Activated naive CD8-positive, alpha-beta T cell treated with anti-CD3 and anti-CD28 coated beads, Interleukin-2, amount 50 U/mL, for 24 hours (primary cell): ENCODE measurements around the gene SH2D3C.
A peak's percentile ranks its signal among the peaks of the same experiment; 100 is the strongest.
"Not testable (repeated sequence)": the region's sequence is repeated elsewhere in the genome, so short reads cannot be mapped to it uniquely, and the experiment has no call there.

Experiments
- ATAC-seq: fragments of 150-1000 bp; cut with Tn5 transposase; one replicate; pipeline ENCODE4 v1.10.0; 2021
- DNase-seq: peaks from one replicate; pipeline ENCODE4 v3.0.0; 2021
- H3K27ac Mint-ChIP-seq: one replicate; pipeline ENCODE4 v1.8.0; 2021; ENCODE audit warnings: mild to moderate bottlenecking, mixed read lengths
- H3K27me3 Mint-ChIP-seq: one replicate; pipeline ENCODE4 v1.8.0; 2021; ENCODE audit warnings: mixed read lengths
- H3K36me3 Mint-ChIP-seq: one replicate; pipeline ENCODE4 v1.8.0; 2021; ENCODE audit warnings: low read depth, mixed read lengths
- H3K4me1 Mint-ChIP-seq: one replicate; pipeline ENCODE4 v1.8.0; 2021; ENCODE audit warnings: mixed read lengths
- H3K4me3 Mint-ChIP-seq: one replicate; pipeline ENCODE4 v1.8.0; 2021; ENCODE audit warnings: mild to moderate bottlenecking, moderate library complexity, mixed read lengths
- H3K9me3 Mint-ChIP-seq: one replicate; pipeline ENCODE4 v1.8.0; 2021; ENCODE audit warnings: mixed read lengths

Gene SH2D3C

DNA sequence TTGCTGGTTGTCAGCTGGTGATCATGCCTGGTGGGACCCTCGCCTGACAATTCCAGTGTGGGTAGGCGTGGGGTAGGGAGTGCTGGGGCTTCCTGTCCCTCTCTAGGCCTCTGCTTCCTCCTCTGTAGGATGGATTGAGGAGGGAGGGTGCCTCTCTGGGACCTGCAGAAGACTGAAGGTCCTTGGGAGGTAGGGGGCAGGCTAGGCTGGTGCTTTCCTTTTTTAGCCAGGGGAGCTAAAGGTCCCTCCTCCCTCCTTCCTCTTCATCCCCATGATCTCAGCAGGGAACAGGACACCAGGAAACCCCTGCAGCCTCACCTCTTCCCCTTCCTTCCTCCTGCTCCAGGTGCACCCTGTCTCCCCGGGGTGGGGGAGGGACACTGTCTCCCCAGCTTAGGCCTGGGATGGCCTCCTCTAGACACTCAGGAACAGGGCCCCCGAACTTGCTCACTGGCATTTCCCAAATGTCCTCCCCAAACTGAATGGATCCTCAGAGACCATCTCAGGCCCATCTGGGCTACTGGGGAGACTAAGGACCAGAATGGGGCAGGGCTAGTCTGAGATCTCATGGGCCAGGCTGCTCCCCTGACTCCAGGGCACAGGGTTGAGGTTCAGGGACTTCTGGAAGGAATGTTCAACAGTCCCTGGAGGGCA lies 8.4 kb downstream of the SH2D3C start:
- no peaks in the 10 kb centered on the region for H3K9me3 Mint-ChIP-seq
- no peaks in the 10 kb centered on the region for H3K27me3 Mint-ChIP-seq
- peak overlapping the region; percentile 77 for H3K27ac Mint-ChIP-seq
- peak overlapping the region; percentile 84 for H3K4me3 Mint-ChIP-seq
- DNase-seq (no peak), ATAC-seq (no peak)
- H3K36me3 Mint-ChIP-seq: peaks cover 26% of the 10 kb centered on the region
- peaks cover 73% of the 10 kb centered on the region for H3K4me1 Mint-ChIP-seq

DNA sequence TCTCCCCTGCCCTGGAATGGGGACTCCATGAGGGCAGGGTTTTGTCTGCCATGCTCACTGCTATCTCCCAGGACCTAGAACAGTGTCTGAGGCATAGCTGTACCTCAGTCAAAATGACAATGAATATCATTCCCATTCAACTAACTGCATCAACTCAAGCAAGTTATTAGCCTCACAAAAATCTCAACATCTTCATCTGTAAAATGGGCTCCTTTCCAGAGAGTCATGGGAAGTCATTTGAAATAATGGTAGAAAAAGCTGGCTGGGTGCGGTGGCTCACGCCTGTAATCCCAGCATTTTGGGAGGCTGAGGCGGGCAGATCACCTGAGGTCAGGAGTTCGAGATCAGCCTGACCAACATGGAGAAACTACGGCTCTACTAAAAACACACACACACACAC lies 9.4 kb downstream of the SH2D3C start:
- Mint-ChIP-seq H3K27me3 (no peaks in the 10 kb centered on the region), H3K4me1 (peaks cover 72% of the 10 kb centered on the region), H3K36me3 (peaks cover 22% of the 10 kb centered on the region), H3K9me3 (no peaks in the 10 kb centered on the region), H3K27ac (peak overlapping the region; percentile 74), H3K4me3 (peak overlapping the region; percentile 7)
- ATAC-seq: no peak
- DNase-seq: no peak

DNA sequence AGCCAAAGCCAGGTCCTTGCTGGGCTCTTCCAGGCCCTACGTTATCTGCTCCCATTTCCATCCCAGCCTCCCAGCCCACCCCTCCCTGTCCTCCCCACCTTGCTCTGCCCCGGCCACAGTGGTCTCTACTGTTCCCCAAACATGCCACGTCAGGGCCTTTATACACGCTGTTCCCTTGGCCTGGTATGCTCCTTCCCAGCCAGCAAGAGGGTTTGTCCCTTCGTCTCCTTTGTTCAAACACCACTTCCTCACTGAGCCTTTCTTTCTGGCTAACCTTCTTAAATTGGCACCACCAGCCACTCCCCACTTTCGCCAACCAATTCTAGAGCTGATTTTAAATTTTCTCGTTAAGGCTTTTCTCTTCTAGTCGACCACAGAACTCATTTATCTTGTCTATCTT lies 9.8 kb downstream of the SH2D3C start:
- Mint-ChIP-seq H3K9me3 (no peaks in the 10 kb centered on the region), H3K27me3 (no peaks in the 10 kb centered on the region), H3K27ac (peak overlapping the region; percentile 74), H3K36me3 (peaks cover 19% of the 10 kb centered on the region), H3K4me1 (peaks cover 72% of the 10 kb centered on the region), H3K4me3 (peak overlapping the region; percentile 7)
- DNase-seq (no peak), ATAC-seq (no peak)

DNA sequence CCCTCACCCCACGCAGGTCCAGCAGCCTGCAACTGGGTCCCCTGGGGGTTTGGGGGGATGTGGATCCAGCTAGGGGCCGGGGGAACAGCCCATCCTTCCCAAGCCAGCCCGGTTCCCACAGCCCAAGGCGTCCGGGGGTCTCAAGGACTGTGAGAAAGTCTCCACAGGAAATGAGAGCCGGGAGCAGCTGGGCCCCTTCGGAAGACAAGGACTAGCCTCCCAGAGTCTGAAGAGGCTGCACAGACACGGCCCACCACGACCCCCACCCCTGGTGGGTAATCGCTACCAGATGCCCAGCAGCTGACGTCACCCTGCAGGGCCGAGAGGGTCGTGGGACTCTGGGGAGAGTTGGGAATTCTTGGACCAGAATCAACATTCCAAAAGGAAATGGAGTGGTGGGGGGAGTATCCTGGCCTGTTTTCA lies 10.5 kb downstream of the SH2D3C start:
- no peaks in the 10 kb centered on the region for H3K27me3 Mint-ChIP-seq
- H3K27ac Mint-ChIP-seq: peak overlapping the region; percentile 88
- DNase-seq (no peak), ATAC-seq (no peak)
- peaks cover 76% of the 10 kb centered on the region for H3K4me1 Mint-ChIP-seq
- peaks cover 17% of the 10 kb centered on the region for H3K36me3 Mint-ChIP-seq
- no peak overlapping the region for H3K4me3 Mint-ChIP-seq
- no peaks in the 10 kb centered on the region for H3K9me3 Mint-ChIP-seq

DNA sequence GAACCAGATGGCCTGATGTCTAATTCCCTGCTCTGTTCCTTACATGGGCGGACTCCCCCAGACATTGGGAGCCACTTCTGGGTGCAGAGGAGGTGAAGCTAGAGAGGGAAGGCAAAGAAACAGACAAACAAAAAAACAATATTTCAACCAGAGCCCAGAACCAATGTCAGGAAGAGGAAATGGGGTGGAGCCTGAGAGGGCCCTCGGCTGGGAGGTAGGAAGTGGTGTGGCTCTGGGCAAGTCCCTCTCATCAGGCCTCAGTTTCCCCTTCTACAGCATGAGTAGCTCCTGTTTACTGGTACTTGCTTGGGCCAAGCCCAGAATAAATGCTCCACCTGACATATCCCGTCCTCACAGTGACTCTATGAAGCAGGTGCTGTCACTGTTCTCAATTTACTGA lies 11.1 kb downstream of the SH2D3C start:
- DNase-seq (no peak), ATAC-seq (no peak)
- H3K9me3 Mint-ChIP-seq: no peaks in the 10 kb centered on the region
- H3K27ac Mint-ChIP-seq: peak overlapping the region; percentile 88
- H3K4me1 Mint-ChIP-seq: peaks cover 80% of the 10 kb centered on the region
- no peaks in the 10 kb centered on the region for H3K27me3 Mint-ChIP-seq
- H3K4me3 Mint-ChIP-seq: peak overlapping the region; percentile 13
- peaks cover 16% of the 10 kb centered on the region for H3K36me3 Mint-ChIP-seq

DNA sequence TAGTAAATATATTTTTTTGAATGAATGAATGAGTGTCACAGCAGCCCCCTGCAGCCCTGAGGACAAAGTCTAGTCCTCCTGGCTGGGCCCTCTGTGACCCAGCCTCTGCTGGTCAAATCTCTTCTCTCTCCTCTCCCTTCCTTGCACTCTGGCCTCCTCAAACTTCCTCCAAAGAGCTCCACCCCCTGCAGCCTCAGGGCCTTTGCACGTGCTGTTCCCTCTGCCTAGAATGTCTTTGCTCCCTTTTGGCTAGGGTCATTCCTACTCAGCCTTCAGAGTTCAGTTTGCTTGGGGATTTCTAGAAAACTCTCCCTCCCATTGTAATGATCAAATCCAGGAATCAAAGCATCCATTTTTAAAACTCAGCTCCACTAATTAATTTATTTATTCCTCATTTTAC lies 13.0 kb downstream of the SH2D3C start:
- no peak for DNase-seq
- no peak overlapping the region for H3K27ac Mint-ChIP-seq
- no peaks in the 10 kb centered on the region for H3K27me3 Mint-ChIP-seq
- peaks cover 66% of the 10 kb centered on the region for H3K4me1 Mint-ChIP-seq
- no peaks in the 10 kb centered on the region for H3K9me3 Mint-ChIP-seq
- ATAC-seq: no peak
- H3K36me3 Mint-ChIP-seq: peaks cover 16% of the 10 kb centered on the region
- no peak overlapping the region for H3K4me3 Mint-ChIP-seq

- Mint-ChIP-seq H3K9me3 (no peaks in the 10 kb centered on the region), H3K27me3 (no peaks in the 10 kb centered on the region), H3K4me3 (no peak overlapping the region), H3K36me3 (peaks cover 13% of the 10 kb centered on the region), H3K4me1 (peaks cover 53% of the 10 kb centered on the region), H3K27ac (peak overlapping the region; percentile 62)
- DNase-seq: peak; percentile 56
- ATAC-seq: peak; percentile 66
These were observed 14.5 kb downstream of the SH2D3C start for GRCh38 chr9:127763918-127764384.

DNA sequence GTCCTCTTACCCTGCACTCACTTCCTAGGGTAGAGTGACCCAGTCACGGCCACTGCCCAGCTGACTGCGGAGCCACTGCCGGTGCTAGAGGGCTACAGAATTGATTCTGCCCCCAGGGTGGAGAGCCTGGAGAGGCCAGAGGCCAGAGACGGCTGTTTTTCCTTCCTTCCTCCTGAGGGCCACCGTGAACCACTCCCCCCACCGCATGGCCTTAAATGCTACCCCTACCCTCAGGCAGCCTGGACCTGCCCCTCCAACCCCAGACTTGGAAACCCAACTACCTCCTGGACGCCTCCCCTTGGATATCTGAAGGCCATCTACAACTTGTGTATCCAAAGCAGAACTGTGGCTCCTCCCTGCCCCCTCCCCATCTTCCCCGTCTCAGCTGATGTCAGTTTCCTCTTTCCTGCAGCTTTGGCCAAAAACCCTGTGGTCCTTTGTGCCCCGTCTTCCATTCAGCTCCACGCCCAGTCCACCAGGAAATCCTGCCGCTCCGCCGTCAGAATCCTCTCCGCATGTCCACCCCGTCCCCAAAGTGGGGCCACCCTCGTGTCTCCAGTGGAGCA lies 16.3 kb downstream of the SH2D3C start:
- no peak for DNase-seq
- Mint-ChIP-seq H3K4me1 (peaks cover 37% of the 10 kb centered on the region), H3K27ac (peak overlapping the region; percentile 62), H3K4me3 (no peak overlapping the region), H3K36me3 (peaks cover 10% of the 10 kb centered on the region), H3K9me3 (no peaks in the 10 kb centered on the region), H3K27me3 (no peaks in the 10 kb centered on the region)
- no peak for ATAC-seq

DNA sequence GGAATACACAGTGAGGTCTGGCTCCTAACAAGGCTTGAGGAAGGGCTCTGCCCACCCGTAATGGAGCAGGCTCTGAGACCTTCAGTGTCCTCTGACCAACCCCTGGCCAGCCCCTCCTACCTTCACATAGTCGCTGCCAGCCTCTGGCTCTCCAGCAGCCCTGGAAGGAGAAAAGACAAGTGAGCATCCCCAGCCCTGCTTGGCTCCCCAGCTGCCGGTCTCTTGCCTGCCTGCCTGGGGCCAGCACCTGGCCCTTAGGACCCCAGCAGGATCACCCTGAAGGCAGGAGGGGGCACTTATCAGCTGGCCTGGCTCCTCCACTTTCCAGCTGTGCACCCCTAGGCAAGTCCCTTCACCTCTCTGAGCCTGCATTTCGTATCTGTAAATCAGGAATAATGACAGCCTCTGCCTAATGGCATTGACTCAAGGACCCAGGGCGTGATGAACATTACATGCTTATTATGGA lies 16.9 kb downstream of the SH2D3C start:
- no peaks in the 10 kb centered on the region for H3K9me3 Mint-ChIP-seq
- H3K27ac Mint-ChIP-seq: no peak overlapping the region
- no peaks in the 10 kb centered on the region for H3K27me3 Mint-ChIP-seq
- peaks cover 10% of the 10 kb centered on the region for H3K36me3 Mint-ChIP-seq
- no peak overlapping the region for H3K4me3 Mint-ChIP-seq
- DNase-seq (no peak), ATAC-seq (no peak)
- H3K4me1 Mint-ChIP-seq: peaks cover 31% of the 10 kb centered on the region

DNA sequence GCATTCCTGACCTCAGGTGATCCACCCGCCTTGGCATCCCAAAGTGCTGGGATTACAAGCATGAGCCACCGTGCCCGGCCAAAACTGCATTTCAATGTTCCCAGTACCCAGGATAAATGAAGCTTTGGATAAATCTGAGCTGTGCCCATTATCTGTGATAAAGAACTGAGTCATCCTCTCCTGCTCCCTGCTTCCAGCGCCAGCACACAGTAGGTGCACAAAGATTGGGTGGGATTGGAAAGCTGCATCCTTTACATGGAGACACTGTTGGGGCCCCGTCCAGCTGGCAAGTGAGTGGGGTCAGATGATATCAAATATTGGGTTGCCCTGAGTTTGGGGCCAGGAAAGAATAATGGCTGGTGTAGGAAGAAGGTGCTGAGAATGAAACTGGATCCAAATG lies 17.4 kb downstream of the SH2D3C start:
- Mint-ChIP-seq H3K4me1 (peaks cover 27% of the 10 kb centered on the region), H3K4me3 (no peak overlapping the region), H3K27me3 (no peaks in the 10 kb centered on the region), H3K9me3 (no peaks in the 10 kb centered on the region), H3K36me3 (peaks cover 5% of the 10 kb centered on the region), H3K27ac (no peak overlapping the region)
- DNase-seq (no peak), ATAC-seq (no peak)

GRCh38 chr9:127758843-127759242 lies 19.6 kb downstream of the SH2D3C start:
- no peak overlapping the region for H3K4me3 Mint-ChIP-seq
- no peak for ATAC-seq
- DNase-seq: no peak
- H3K9me3 Mint-ChIP-seq: no peaks in the 10 kb centered on the region
- peaks cover 16% of the 10 kb centered on the region for H3K4me1 Mint-ChIP-seq
- H3K27ac Mint-ChIP-seq: no peak overlapping the region
- H3K27me3 Mint-ChIP-seq: no peaks in the 10 kb centered on the region
- H3K36me3 Mint-ChIP-seq: peaks cover 3% of the 10 kb centered on the region

- not testable (repeated sequence) for ATAC-seq, H3K4me3 Mint-ChIP-seq
These were observed 21.7 kb downstream of the SH2D3C start for GRCh38 chr9:127756776-127757175.

GRCh38 chr9:127756233-127756632 lies 22.2 kb downstream of the SH2D3C start:
- H3K4me3 Mint-ChIP-seq: no peak overlapping the region
- peaks cover 2% of the 10 kb centered on the region for H3K4me1 Mint-ChIP-seq
- no peak overlapping the region for H3K27ac Mint-ChIP-seq
- H3K27me3 Mint-ChIP-seq: no peaks in the 10 kb centered on the region
- H3K36me3 Mint-ChIP-seq: peaks cover 3% of the 10 kb centered on the region
- no peaks in the 10 kb centered on the region for H3K9me3 Mint-ChIP-seq
- ATAC-seq (no peak), DNase-seq (no peak)

More at GRCh38 chr9:127756776-127757175, 21.7 kb downstream of the SH2D3C start:
- not testable (repeated sequence) for H3K36me3 Mint-ChIP-seq, H3K27me3 Mint-ChIP-seq, H3K27ac Mint-ChIP-seq, H3K4me1 Mint-ChIP-seq, H3K9me3 Mint-ChIP-seq, DNase-seq

DNA sequence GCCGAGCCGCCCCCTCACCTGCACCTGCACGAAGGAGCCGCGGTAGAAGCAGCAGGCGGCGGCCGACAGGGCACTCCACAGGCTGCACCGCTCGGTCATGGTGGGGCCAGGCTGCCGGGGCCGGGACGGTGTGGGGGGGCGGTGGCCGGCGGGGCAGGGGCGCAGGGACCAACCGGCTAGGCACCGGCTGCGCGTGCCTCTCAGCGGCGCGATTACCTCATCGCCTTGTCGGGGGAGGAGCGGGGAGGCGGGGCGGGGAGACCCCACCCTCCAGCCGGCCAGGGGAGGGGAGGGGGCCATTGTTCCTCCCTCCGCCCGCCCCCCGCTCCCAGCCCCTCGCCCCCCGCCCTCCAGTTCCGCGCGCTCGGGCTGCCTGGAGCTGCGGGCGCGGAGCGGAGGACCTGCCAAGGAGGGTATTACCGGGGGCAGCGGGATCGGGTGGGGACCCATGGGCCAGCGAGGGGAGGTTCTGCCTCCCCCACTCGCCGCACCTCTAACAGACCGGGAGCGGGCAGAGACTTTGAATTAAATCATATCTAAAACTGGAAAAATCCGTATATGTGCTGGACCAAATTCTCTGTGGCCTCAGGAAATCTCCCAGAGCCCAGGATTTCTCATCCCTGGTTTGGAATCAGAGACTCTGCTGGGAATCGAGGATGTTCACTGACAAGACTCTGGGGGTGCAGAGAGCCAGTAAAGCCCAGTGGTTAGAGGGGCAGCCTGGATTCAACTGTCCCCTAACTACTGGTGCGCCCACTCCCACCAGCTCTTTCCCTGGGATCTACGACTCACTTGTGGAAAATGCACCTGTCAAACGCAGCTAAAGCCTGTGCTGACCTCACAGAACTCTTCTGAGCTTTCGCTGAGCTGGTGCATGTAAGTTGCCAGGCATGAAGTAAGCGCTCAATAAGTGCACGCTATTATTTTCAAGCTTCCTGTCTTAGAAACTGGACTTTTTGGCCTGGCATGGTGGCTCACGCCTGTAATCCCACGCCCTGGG lies 23.1 kb downstream of the SH2D3C start:
- ATAC-seq (no peak), DNase-seq (no peak)
- H3K27ac Mint-ChIP-seq: no peak overlapping the region
- H3K36me3 Mint-ChIP-seq: peaks cover 3% of the 10 kb centered on the region
- H3K27me3 Mint-ChIP-seq: no peaks in the 10 kb centered on the region
- no peak overlapping the region for H3K4me3 Mint-ChIP-seq
- H3K9me3 Mint-ChIP-seq: no peaks in the 10 kb centered on the region
- peaks cover 2% of the 10 kb centered on the region for H3K4me1 Mint-ChIP-seq
